HG03469 (cell line): ENCODE measurements around the gene TMEM219.

Experiments used
- ATAC-seq: cut with Tn5 transposase; IDR thresholded peaks from one replicate; pipeline ENCODE4 v1.9.1; 2021; ENCODE audit warnings: mild to moderate bottlenecking, moderate library complexity, moderate number of reproducible peaks; ENCODE audit not compliant: unreplicated experiment

Gene TMEM219

GRCh38 chr16:29994600-29995323 is 32.9 kb downstream of the TMEM219 start:
- ATAC-seq: no peak

DNA sequence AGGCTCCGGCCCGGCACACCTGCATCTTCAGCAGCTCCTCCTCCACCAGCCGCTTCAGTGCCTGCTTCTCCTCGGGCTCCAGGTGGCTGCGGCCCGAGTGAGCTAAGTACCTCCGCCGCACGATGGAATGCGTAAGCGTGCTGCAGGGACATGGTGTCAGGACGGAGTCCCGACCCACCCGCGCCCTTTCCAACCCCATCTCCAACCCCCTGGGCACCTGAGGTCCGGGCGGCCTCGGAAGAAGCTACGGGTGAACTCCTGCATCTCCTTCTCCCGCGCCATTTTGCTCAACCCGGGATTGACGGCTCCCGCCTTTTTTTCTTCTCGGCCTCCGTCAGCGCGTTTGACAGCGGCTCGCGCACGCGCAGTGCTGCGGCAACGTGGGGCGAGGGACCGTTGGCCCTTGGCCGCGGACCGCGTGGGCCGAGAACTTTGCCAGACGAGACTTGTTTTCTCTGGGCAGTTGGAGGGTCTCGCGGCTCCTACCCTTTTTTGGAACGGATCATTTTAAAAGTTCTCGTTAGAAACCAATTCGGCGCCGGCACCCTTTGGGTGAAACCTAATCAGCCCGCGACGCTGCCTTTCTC is 33.5 kb downstream of the TMEM219 start, which contains the start of gene HIRIP3:
HIRIP3 (minus strand) TSS at position 294 of the 587 bp plus-strand sequence; CDS start at position 282, 12 bp downstream.
- ATAC-seq: no peak

- ATAC-seq: peak; percentile 89
Measured at GRCh38 chr16:29995911-29996765, 34.3 kb downstream of the TMEM219 start, which contains the start of gene INO80E. Gene INO80E, plus strand, starts transcription at chr16:29996241. Its CDS starts 70 bp downstream, at chr16:29996311.

GRCh38 chr16:29996766-29997250 is 34.9 kb downstream of the TMEM219 start:
- ATAC-seq: no peak

GRCh38 chr16:29999605-30000004 is 37.7 kb downstream of the TMEM219 start:
- no peak for ATAC-seq

DNA sequence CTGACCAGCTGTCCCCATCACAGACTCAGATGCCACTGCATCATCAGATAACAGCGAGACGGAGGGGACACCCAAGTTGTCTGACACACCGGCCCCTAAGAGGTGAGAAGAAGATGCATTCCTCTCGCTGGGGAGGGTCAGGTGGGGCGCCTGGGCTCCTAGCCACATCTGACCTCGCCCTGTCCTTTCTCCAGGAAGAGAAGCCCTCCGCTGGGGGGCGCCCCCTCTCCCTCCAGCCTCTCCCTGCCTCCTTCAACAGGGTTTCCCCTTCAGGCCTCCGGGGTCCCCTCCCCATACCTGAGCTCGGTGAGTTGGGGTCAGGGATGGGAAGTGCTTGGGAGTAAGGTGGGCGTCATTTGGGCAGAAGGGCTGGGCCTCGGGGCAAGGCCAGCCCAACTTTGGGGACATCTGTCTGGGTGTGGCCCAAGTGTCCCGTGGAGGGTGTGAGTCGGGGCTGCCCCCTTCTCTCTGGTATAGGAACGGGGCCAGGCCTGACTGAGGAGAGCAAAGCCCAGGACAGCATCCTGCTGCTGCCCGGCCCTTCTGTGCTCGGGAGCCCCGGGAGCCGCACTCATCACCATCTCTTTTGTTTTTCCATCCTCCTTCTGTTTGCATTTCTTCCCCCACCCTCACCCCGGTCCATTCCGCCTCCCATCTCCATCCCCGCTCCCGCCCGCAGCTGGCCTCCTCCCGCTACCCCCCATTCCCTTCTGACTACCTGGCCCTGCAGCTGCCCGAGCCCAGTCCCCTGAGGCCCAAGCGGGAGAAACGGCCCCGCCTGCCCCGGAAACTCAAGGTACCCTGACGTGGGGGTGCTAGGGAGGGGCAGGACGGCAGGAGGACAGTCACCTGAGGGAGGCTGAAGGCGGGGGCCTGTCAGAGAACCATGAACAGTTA is 39.1 kb downstream of the TMEM219 start:
- ATAC-seq: no peak

GRCh38 chr16:30002614-30003346 is 40.9 kb downstream of the TMEM219 start:
- ATAC-seq: no peak

GRCh38 chr16:30003670-30004423 is 42.0 kb downstream of the TMEM219 start:
- no peak for ATAC-seq

GRCh38 chr16:30004424-30004776 is 42.5 kb downstream of the TMEM219 start:
- no peak for ATAC-seq

DNA sequence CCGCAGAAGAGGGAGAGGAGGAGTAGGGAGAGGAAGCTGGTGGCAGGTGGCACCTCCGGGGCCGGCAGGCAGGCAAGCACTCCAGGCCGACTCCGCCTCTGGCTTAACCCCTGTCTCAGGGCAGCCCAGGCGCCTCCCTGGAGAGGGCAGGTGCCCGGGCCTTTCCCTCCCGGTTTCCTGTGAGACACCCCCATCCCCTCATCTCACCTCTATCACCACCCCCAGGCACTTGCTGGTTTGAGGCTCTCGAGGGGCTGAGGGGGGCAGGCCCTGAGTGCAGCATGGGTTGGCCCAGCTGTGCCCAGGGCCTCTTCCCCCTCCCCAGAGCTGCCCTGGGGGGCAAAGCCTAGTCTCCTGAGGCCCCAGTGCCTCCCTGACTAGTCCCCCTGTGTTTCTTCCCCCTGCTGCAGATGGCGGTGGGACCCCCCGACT is 42.9 kb downstream of the TMEM219 start:
- no peak for ATAC-seq

- ATAC-seq: no peak
Measured at GRCh38 chr16:30005341-30006094, 43.6 kb downstream of the TMEM219 start.

DNA sequence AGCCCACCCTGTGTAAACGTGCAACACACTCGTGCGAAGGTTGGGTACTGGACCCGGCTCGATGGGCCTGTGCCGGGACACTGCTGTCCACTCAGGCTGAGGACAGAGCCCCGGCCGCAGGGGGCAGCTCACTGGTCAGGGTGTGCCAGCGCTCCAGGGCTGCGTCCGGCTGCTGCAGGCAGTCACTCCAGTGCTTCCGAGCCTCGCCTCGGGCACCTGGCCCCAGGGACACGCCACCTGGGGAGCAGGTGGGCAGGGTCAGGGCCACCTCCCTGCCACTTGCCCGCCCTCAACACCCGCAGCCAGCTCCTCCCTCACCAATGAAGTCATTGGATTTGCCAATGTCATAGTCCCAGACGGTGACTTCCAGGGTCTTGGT is 44.2 kb downstream of the TMEM219 start:
- ATAC-seq: no peak

DNA sequence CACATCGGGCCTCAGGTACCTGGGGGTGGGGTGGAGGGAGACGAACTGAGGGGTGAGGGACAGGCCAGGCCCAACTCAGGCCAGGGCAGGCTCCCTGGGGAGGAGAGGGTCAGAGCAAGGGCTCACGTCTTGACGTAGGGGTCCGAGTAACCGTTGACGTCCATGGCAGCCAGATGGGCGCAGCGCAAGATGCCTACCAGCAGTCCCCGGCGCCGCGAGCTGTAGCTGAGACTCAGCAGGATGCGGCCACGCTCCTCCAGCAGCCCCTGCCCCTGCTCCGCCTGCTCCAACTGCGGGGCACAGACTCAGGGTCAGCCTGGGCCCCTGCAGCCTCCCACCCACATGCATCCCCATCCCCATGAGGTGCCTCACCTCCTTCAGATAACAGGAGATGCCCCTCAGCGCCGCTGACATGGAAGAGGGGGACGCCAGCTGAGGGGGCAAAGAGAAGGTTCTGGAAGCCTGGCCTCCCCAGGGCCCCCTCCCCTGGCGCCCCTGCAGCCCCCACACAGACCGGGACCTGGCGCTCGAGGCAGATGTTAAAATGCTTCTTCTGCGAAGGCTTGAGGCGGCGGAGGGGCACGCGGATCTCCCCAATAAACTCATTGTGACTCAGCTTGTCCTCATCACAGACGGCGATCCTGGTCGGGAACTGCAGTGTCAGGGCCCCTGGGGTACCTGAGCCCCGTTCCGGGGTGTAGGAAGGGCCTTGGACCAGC is 44.9 kb downstream of the TMEM219 start:
- ATAC-seq: no peak

DNA sequence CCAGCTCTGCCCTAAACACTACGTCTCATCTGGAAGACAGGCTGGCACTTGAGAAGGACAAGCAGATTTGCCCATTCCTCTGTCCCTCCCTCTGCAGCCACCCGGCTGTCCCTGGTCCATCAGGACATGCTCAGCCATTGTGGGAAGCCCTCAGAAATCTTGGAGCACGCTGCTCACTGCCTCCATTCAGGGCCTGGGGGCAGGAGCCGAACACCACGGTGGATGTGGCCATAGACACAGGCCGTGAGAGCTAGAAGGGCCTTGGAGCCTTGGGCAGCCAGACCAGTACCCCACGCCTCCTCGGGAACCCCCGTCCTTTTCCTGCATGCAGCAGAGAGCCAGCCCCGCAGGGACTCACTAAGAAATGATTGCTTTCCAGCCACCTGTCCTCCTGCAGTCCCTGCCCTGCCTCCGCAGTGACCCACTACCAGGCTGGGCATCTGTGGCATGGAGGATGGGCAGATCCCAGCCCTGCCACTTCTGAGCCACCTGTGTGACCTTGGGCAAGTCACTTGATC is 45.6 kb downstream of the TMEM219 start:
- ATAC-seq: no peak

DNA sequence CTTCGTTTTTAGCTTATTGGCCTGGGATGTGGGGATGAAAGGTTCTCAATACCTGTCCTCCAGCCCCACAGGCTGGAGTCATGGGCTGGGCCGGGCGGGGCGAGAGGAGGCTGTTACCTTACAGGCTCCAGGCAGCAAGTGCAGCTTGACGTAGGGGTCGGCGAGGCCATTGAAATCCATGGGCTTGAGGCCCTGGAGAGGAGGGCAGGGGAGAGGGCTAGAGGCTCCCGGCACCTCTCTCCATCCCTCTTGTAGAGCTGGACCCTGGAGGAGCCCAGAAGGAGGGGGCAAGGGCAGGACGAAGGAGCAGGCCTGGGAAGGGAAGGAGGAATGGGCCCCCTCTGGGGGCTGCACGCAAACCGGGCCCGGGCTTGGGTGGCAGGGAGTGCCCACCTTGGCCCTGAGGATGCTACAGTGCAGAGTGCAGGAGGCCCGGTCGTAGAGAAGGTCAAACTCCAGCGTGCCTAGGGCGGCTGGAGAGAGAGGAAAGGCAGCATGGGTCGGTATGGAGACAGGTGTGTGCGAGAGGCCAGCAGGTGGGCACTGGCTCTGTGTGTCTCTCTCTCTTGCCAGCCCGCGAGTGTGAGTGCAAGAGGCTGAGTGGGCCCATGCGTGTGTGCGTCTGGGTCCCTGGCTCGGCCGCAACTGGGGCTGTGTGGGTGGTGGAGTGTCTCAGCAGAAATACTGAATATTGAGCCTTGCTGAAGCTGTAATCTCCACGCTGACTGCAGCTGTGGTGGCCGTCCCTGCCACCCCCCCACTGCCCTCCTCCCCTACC is 47.4 kb downstream of the TMEM219 start:
- ATAC-seq: no peak

- ATAC-seq: no peak
Measured at GRCh38 chr16:30009990-30010843, 48.3 kb downstream of the TMEM219 start.
